Measurements from ENCODE around the gene FHIT. TPM values are rescaled to one million over a fixed set of nuclear protein-coding genes. Genes with fewer than 3 reads are reported as not detected.

FHIT gene
- total RNA-seq, 1 experiment from 2014 or later = 3.6 TPM

GRCh38 chr3:60323651-60324050 lies 927.6 kb downstream of the FHIT start:
- DNase-seq = no peak
- ChIA-PET POLR2A (ENCODE audit: unreplicated experiment) (no interaction called here), CTCF (no interaction called here)
- Histone ChIP-seq H3K9me3 (ENCODE audit: low read length) (no peaks in the 10 kb centered on the region), H2AFZ (ENCODE audit: low read length) (no peak overlapping the region), H4K20me1 (ENCODE audit: low read length) (no peaks in the 10 kb centered on the region), H3K4me1 (ENCODE audit: insufficient read depth, low read length) (no peaks in the 10 kb centered on the region), H3K4me2 (ENCODE audit: low read length) (no peak overlapping the region), H3K27ac (ENCODE audit: low read length) (no peak overlapping the region), H3F3A (ENCODE audit: low read length, unreplicated experiment) (no peaks in the 10 kb centered on the region), H3K79me2 (ENCODE audit: low read length) (no peaks in the 10 kb centered on the region), H3K9ac (ENCODE audit: low read length) (no peak overlapping the region), H3K27me3 (ENCODE audit: low read length) (no peaks in the 10 kb centered on the region), H3K9me2 (replicated peaks; ENCODE audit: low read length) (no peaks in the 10 kb centered on the region), H3K36me3 (ENCODE audit: low read depth, low read length) (no peaks in the 10 kb centered on the region), H3K4me3 (ENCODE audit: low read length) (no peak overlapping the region)
- no peak for ATAC-seq
- no TSS peak for BruUV-seq (replicated peaks)
- intact Hi-C loops (cut with micrococcal nuclease) = no loop called here
- TF ChIP-seq EZH2phosphoT487 (IDR thresholded peaks at IDR 0.05; ENCODE audit: borderline replicate concordance, low read length) (no peak), CTCF (conservative IDR thresholded peaks at IDR 0.05; ENCODE audit: low read depth, low read length) (no peak), EZH2 (IDR thresholded peaks at IDR 0.05; ENCODE audit: low read length, unreplicated experiment) (no peak)

DNA sequence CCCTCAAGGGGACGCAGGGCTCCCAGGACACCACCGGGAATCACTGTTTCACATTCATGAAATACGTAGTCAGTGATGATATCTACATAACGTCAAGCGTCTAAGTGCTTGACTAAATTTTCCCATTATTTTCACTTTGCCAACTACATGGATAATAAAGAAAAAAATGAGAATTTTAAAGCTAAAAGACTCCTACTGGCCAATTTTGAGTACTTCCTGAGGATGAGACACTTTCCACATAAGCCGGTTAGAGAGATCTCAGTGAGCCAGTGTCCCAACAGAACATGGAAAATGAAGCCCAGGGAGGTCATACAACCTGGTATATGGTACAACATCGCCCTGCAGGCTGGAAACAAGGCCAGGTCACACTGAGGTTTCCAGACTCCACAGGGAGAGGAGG lies 928.1 kb downstream of the FHIT start:
- no TSS peak for BruUV-seq (replicated peaks)
- no peaks in the 10 kb centered on the region for H3K4me1 ChIP-seq (ENCODE audit: insufficient read depth, low read length)
- DNase-seq (no peak), ATAC-seq (no peak)
- H3K79me2 ChIP-seq (ENCODE audit: low read length) = no peaks in the 10 kb centered on the region
- no peak overlapping the region for H3K4me3 ChIP-seq (ENCODE audit: low read length)
- no peaks in the 10 kb centered on the region for H3K27me3 ChIP-seq (ENCODE audit: low read length)
- H2AFZ ChIP-seq (ENCODE audit: low read length) = no peak overlapping the region
- no peak overlapping the region for H3K9ac ChIP-seq (ENCODE audit: low read length)
- no peaks in the 10 kb centered on the region for H4K20me1 ChIP-seq (ENCODE audit: low read length)
- no peaks in the 10 kb centered on the region for H3K36me3 ChIP-seq (ENCODE audit: low read depth, low read length)
- no peaks in the 10 kb centered on the region for H3F3A ChIP-seq (ENCODE audit: low read length, unreplicated experiment)
- no peak overlapping the region for H3K27ac ChIP-seq (ENCODE audit: low read length)
- TF ChIP-seq EZH2 (IDR thresholded peaks at IDR 0.05; ENCODE audit: low read length, unreplicated experiment) = no peak
- POLR2A ChIA-PET (ENCODE audit: unreplicated experiment) = no interaction called here
- H3K4me2 ChIP-seq (ENCODE audit: low read length) = no peak overlapping the region
- intact Hi-C loops (cut with micrococcal nuclease) = no loop called here
- no peaks in the 10 kb centered on the region for H3K9me2 ChIP-seq (replicated peaks; ENCODE audit: low read length)
- no peaks in the 10 kb centered on the region for H3K9me3 ChIP-seq (ENCODE audit: low read length)
- CTCF ChIA-PET = no interaction called here

- H3K4me1 ChIP-seq (ENCODE audit: insufficient read depth, low read length) = no peaks in the 10 kb centered on the region
- no peaks in the 10 kb centered on the region for H3K79me2 ChIP-seq (ENCODE audit: low read length)
- no TSS peak for BruUV-seq (replicated peaks)
- ChIA-PET POLR2A (ENCODE audit: unreplicated experiment) (no interaction called here), CTCF (no interaction called here)
- H3K4me2 ChIP-seq (ENCODE audit: low read length) = no peak overlapping the region
- H3K9me2 ChIP-seq (replicated peaks; ENCODE audit: low read length) = no peaks in the 10 kb centered on the region
- no peaks in the 10 kb centered on the region for H3F3A ChIP-seq (ENCODE audit: low read length, unreplicated experiment)
- no peaks in the 10 kb centered on the region for H3K27me3 ChIP-seq (ENCODE audit: low read length)
- no peak overlapping the region for H3K9ac ChIP-seq (ENCODE audit: low read length)
- intact Hi-C loops (cut with micrococcal nuclease) = no loop called here
- no peaks in the 10 kb centered on the region for H4K20me1 ChIP-seq (ENCODE audit: low read length)
- no peaks in the 10 kb centered on the region for H3K36me3 ChIP-seq (ENCODE audit: low read depth, low read length)
- H3K4me3 ChIP-seq (ENCODE audit: low read length) = no peak overlapping the region
- DNase-seq = no peak
- no peak overlapping the region for H2AFZ ChIP-seq (ENCODE audit: low read length)
- no peak for ATAC-seq
- H3K27ac ChIP-seq (ENCODE audit: low read length) = no peak overlapping the region
- no peaks in the 10 kb centered on the region for H3K9me3 ChIP-seq (ENCODE audit: low read length)
- TF ChIP-seq EZH2 (IDR thresholded peaks at IDR 0.05; ENCODE audit: low read length, unreplicated experiment) = no peak
- no peak for TF ChIP-seq CTCF (conservative IDR thresholded peaks at IDR 0.05; ENCODE audit: low read depth, low read length)
Measured at GRCh38 chr3:60322298-60322856, 928.9 kb downstream of the FHIT start.

Measured in PC-3 (cell line).